ACC112 (cell line): ENCODE measurements around the gene ARHGEF3.

Source experiments
- H2AFZ ChIP-seq: fragments of 200-600 bp; sonication (generic); one replicate; pipeline ENCODE4 v1.6.0; 2017; ENCODE audit warnings: antibody characterized with exemption, low read length; ENCODE audit not compliant: unreplicated experiment
- H3K27ac ChIP-seq: fragments of 200-600 bp; sonication (generic); 2 replicates; pipeline ENCODE4 v1.5.1; 2014; ENCODE audit warnings: low read depth, mild to moderate bottlenecking, antibody characterized with exemption, low read length, moderate library complexity
- H3K27me3 ChIP-seq: fragments of 200-600 bp; sonication (generic); 2 replicates; pipeline ENCODE4 v1.6.1; 2014; ENCODE audit warnings: mild to moderate bottlenecking, antibody characterized with exemption, low read length, moderate library complexity, mixed read lengths; ENCODE audit not compliant: insufficient read depth
- H3K36me3 ChIP-seq: fragments of 200-600 bp; sonication (generic); 2 replicates; pipeline ENCODE4 v1.6.1; 2016; ENCODE audit warnings: mild to moderate bottlenecking, antibody characterized with exemption, low read length, moderate library complexity, mixed read lengths; ENCODE audit not compliant: insufficient read depth
- H3K4me1 ChIP-seq: fragments of 200-600 bp; sonication (generic); one replicate; pipeline ENCODE4 v1.6.1; 2016; ENCODE audit warnings: low read length, mixed read lengths; ENCODE audit not compliant: insufficient read depth, unreplicated experiment, control insufficient read depth
- H3K4me3 ChIP-seq: fragments of 200-600 bp; sonication (generic); 2 replicates; pipeline ENCODE4 v1.5.1; 2014; ENCODE audit warnings: mild to moderate bottlenecking, low read depth, low read length
- H3K79me2 ChIP-seq: fragments of 200-600 bp; sonication (generic); one replicate; pipeline ENCODE4 v1.6.0; 2016; ENCODE audit warnings: low read length; ENCODE audit not compliant: control insufficient read depth, unreplicated experiment, insufficient read depth

ARHGEF3 gene, protein sequence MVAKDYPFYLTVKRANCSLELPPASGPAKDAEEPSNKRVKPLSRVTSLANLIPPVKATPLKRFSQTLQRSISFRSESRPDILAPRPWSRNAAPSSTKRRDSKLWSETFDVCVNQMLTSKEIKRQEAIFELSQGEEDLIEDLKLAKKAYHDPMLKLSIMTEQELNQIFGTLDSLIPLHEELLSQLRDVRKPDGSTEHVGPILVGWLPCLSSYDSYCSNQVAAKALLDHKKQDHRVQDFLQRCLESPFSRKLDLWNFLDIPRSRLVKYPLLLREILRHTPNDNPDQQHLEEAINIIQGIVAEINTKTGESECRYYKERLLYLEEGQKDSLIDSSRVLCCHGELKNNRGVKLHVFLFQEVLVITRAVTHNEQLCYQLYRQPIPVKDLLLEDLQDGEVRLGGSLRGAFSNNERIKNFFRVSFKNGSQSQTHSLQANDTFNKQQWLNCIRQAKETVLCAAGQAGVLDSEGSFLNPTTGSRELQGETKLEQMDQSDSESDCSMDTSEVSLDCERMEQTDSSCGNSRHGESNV

DNA sequence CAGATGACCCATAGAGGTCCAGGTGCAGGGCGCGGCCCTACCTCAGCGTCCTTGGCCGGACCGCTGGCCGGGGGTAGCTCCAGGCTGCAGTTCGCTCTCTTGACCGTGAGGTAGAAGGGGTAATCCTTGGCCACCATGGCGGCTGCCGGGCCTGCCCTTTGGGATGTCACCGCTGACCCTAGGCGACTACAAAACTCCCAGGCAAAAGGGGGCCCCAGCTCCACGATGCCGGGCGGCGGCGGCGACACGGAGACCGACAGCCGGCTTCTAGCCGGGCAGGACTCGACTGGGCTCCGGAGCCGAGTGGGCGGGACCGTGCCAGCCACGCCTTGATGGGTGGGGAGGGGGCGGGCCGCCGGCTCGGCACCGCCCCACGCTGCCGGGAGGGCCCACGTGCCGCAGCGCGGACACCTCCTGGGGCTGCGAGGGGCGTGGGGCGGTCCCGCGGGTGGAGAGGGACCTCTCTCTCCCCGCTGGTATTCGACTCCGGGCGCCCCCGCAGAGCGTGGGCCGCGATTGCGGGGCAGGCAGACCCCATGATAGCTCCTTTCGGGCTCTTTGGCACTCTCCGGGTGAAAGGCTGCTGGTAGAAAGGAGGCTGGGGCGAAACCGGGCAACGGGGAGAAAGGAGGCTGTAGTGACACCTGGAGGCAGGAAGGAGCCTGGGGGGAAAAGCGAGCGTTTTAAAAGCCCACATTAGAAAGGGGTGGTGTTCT is at the start of gene ARHGEF3:
Gene ARHGEF3 (minus strand): TSS at position 288 of the 716 bp plus-strand sequence. CDS start 151 bp downstream, at position 137.
- peak within 1 kb of the TSS; percentile 93 for H2AFZ ChIP-seq
- no peaks in the 10 kb centered on the region for H3K79me2 ChIP-seq
- H3K4me3 ChIP-seq: peak within 1 kb of the TSS; percentile 86
- no peaks in the 10 kb centered on the region for H3K27me3 ChIP-seq
- H3K36me3 ChIP-seq: no peaks in the 10 kb centered on the region
- no peak within 1 kb of the TSS for H3K27ac ChIP-seq
- peaks cover 11% of the 10 kb centered on the region for H3K4me1 ChIP-seq

DNA sequence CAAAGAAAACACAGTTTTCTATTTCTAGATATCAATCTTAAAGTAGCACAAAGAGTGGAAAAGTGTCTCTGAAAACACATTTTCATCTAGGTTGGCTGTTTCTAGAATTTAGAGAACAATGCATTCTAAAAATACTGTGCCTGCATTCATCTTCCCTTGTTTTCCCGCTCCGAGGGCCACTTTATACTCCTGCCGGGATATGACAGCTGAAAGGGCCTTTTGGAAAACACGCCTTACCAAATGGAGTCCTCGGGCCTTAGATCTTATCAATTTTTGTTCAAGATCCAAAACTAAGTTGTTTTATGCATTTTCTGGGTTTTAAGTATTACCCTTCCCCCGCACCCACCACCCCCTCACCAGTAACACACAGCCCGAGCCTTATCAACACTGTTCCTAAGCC is 47.9 kb upstream of the ARHGEF3 start:
- H3K27me3 ChIP-seq: no peaks in the 10 kb centered on the region
- H3K27ac ChIP-seq: no peak overlapping the region
- H3K4me1 ChIP-seq: peaks cover 20% of the 10 kb centered on the region
- no peak overlapping the region for H2AFZ ChIP-seq
- no peaks in the 10 kb centered on the region for H3K36me3 ChIP-seq
- H3K4me3 ChIP-seq: no peak overlapping the region
- H3K79me2 ChIP-seq: no peaks in the 10 kb centered on the region

DNA sequence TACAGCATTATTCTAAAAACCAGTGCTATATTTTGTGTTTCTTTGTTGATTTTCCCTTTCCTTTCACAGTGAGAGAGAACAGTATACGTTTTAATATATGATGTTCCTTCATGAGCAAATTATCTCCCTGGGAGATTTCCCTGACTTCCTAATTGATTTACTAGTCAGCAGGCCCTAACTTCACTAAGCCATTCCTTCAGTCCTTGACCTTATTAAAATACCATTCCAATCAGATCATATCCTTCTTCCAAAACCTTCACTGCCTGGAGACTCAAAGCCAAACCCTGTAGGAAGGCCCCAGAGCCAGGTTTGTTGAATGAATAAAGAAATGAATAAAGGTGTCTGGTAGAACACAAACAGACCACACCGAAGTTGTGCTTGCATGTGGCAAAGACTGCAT is 43.8 kb upstream of the ARHGEF3 start:
- H3K27ac ChIP-seq: no peak overlapping the region
- no peak overlapping the region for H3K4me3 ChIP-seq
- H3K36me3 ChIP-seq: no peaks in the 10 kb centered on the region
- no peak overlapping the region for H2AFZ ChIP-seq
- no peaks in the 10 kb centered on the region for H3K27me3 ChIP-seq
- H3K79me2 ChIP-seq: no peaks in the 10 kb centered on the region
- peaks cover 6% of the 10 kb centered on the region for H3K4me1 ChIP-seq

DNA sequence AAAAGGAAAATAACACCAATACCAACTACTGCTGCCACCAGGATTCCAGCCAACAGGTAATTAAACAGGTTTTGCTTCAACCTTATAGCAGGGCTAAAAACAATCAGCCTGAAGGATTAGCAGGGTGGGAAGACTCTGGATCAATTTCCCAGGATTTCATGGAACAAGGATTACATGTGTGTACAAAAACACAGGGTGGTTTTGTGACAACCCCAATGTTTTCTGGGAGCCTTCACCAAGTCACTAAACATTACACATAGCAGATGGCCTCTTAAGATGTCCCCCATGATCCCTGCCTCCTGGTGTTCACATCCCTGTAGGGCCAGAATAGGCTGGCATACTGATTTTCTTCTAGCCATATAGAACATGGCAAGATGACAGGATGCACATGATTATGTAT is 42.8 kb upstream of the ARHGEF3 start:
- Histone ChIP-seq H3K27me3 (no peaks in the 10 kb centered on the region), H3K79me2 (no peaks in the 10 kb centered on the region), H2AFZ (no peak overlapping the region), H3K4me3 (no peak overlapping the region), H3K4me1 (peaks cover 12% of the 10 kb centered on the region), H3K36me3 (no peaks in the 10 kb centered on the region), H3K27ac (no peak overlapping the region)

DNA sequence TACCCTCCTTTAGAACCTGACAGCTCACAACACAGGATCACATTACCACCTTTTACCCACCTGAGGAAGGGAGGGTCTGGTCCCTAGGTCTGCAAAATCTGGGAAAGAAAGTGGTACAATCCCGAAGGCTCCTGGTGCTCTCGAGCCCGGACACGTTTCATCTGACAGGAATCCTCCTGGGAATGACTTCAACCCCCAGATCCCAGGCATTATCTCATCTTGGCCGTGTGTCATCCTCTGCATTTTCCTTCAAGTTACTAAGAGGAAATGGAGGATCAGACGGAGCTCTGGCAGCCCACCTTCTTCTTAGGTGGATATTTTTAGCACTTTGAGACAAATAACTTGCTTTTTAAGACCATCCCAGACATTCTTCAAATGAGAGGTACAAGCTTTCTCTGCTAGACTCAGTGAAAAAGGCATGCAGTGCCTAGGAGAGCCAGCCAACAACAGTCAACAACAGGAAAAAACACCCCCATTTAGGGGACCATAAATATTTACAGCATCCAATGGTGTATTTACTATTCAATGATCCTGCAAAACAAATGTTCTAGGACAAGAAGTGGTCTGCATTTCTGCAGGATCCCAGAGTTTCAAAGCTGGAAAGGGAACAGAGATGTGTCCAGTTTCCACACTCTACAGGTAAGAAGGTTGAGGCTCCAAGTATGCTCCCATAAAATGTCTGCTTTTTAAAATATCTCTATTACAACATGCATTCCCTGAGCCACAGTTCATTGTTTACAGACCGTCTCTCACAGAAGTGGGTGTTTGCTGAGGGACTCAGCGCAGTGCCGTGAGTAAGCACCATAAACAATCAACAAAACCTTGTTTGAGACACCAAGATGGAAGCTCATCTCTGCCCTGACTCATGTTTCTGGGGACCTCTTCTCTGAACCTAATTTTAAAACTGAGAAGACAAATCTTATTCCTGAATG is 38.3 kb upstream of the ARHGEF3 start:
- H2AFZ ChIP-seq: no peak overlapping the region
- no peaks in the 10 kb centered on the region for H3K36me3 ChIP-seq
- peaks cover 29% of the 10 kb centered on the region for H3K4me1 ChIP-seq
- H3K4me3 ChIP-seq: no peak overlapping the region
- H3K79me2 ChIP-seq: no peaks in the 10 kb centered on the region
- H3K27me3 ChIP-seq: no peaks in the 10 kb centered on the region
- H3K27ac ChIP-seq: no peak overlapping the region

DNA sequence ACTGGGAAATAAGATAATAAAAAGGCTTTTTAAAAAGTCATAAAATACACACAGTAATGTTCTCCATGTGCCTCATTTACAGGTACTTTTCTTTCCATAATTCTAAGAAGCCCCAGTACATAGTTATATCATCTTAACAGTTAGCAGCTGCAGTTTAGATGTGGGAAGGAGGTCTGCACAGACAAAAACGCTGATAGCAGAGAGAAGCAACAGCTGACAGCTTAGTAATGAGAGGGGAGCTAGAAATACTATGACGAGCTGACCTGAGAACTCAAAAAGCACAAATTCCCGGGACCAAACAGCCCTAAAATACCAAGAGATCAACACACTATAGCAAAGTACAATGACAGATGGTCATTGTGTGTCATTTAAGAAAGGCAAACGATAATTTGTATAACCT is 36.7 kb upstream of the ARHGEF3 start:
- peaks cover 29% of the 10 kb centered on the region for H3K4me1 ChIP-seq
- no peaks in the 10 kb centered on the region for H3K79me2 ChIP-seq
- H3K27me3 ChIP-seq: no peaks in the 10 kb centered on the region
- no peak overlapping the region for H2AFZ ChIP-seq
- H3K27ac ChIP-seq: no peak overlapping the region
- H3K4me3 ChIP-seq: no peak overlapping the region
- H3K36me3 ChIP-seq: no peaks in the 10 kb centered on the region

DNA sequence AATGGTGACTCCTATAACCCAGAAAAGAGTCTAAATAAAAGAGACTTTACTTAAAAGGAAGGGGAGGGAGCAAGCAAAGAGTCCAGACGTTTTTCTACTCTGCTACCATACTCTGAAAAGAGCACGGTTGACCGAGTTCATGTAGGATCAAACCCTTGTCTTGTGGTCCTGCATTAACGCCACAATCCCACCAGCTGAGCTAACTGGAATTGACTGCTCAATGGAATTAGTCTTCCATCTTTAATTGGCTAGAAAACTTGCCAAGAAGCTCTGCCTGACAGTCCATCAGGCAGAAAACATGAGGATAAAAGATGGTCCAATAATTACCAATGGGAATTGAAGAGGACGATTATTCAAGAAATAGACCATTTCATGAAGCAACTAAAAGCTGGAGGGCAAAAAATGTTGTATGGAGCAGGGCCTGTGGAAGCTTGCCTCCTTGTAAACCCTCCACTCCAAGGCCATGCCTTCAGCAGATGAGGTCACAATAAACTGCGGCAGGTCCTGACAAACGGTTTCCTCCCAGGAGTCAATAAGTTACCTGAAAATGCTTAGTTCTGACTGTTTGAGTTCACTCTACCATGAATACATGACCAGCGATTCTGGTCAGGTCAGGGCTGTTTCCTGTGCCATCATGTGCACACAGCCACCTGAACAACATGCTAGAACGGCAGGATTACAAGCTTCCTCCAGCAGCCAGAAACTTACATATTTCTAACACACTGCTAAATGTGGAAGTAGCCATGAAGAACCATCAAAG is 35.6 kb upstream of the ARHGEF3 start:
- Histone ChIP-seq H3K79me2 (no peaks in the 10 kb centered on the region), H2AFZ (no peak overlapping the region), H3K4me1 (peaks cover 29% of the 10 kb centered on the region), H3K27me3 (no peaks in the 10 kb centered on the region), H3K27ac (no peak overlapping the region), H3K4me3 (no peak overlapping the region), H3K36me3 (no peaks in the 10 kb centered on the region)

DNA sequence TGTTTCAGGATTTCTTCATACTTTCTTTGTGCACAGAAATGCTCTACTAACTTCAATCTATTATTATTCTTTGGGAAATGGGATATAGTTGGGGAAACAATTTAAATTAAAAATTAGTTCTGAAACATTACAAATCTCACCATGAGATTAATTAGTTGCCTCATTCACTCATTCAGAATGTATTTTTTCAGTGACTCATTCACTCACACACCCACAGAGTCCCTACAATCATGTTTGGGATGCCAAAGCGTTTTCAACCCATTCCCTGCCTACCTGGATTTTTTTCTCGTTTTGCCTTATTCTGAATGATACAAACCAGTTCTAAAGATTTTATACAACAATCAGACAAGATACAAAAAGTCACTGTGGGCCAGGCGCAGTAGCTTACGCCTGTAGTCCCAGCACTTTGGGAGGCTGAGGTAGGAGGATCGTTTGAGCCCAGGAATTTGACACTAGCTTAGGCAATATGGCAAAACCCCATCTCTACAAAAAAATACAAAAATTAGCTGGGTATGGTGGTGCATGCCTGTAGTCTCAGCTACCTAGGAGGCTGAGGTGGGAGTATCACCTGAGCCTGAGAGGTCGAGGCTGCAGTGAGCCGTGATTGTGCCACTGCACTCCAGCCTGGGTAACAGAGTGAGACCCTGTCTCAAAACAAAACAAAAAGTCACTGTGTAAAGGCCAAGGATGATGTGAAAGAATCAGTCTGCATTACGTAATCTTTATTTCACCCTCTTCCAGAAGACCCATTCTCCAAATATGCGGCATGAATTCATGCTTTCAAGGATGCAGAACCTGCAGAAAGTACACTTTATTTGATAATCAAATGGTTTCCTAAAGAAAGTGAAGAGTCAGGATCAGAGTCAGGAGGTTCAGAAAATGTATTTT is 34.8 kb upstream of the ARHGEF3 start:
- H3K36me3 ChIP-seq: no peaks in the 10 kb centered on the region
- no peaks in the 10 kb centered on the region for H3K27me3 ChIP-seq
- H3K4me1 ChIP-seq: peaks cover 29% of the 10 kb centered on the region
- no peak overlapping the region for H3K4me3 ChIP-seq
- H2AFZ ChIP-seq: no peak overlapping the region
- H3K79me2 ChIP-seq: no peaks in the 10 kb centered on the region
- H3K27ac ChIP-seq: peak overlapping the region; percentile 13; the same call in 1 of the 2 replicates

DNA sequence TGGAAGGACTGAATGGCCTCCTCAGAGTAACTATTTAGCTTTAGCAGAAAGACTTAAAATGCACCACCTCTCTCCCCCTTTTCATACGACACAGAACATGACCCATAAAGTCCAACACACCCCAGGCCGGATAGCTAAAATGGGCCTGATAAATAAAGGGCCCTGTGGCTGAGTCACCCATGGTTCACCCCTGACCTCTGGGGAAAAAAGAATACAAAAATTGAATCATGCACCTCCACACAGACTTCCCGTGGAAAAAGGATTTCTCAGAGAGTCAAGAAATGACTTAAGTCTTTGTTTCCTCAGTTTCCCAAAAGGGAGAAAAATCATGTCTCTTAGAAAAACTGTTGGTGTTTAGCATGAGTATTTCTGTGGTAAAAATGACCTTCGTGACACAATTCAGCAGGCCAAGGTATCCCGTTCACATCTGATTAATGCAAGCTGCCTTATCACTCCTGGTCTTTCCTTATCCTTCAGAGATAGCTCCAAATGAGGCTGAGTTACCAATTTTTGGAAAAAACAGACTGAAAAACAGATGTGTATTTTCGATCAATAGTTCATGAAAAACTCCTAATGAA is 34.0 kb upstream of the ARHGEF3 start:
- H3K4me1 ChIP-seq: peaks cover 29% of the 10 kb centered on the region
- no peak overlapping the region for H3K4me3 ChIP-seq
- H3K27me3 ChIP-seq: no peaks in the 10 kb centered on the region

More for the DNA sequence above, 34.0 kb upstream of the ARHGEF3 start:
- Histone ChIP-seq H3K36me3 (no peaks in the 10 kb centered on the region), H2AFZ (no peak overlapping the region), H3K27ac (peak overlapping the region; percentile 13; the same call in 1 of the 2 replicates), H3K79me2 (no peaks in the 10 kb centered on the region)
